Stimulated activated CD4-positive, alpha-beta T cell treated with anti-CD3 and anti-CD28 coated beads, Interleukin-2, amount 100 ng/mL, for 4 hours (primary cell): ENCODE data around the gene ADAMTSL4.
A peak's percentile ranks its signal among the peaks of the same experiment; 100 is the strongest.

Experiments
- DNase-seq: peaks from one replicate; pipeline ENCODE4 v3.0.0-alpha.2; 2020; ENCODE audit warnings: low read depth

The ADAMTSL4 gene

DNA sequence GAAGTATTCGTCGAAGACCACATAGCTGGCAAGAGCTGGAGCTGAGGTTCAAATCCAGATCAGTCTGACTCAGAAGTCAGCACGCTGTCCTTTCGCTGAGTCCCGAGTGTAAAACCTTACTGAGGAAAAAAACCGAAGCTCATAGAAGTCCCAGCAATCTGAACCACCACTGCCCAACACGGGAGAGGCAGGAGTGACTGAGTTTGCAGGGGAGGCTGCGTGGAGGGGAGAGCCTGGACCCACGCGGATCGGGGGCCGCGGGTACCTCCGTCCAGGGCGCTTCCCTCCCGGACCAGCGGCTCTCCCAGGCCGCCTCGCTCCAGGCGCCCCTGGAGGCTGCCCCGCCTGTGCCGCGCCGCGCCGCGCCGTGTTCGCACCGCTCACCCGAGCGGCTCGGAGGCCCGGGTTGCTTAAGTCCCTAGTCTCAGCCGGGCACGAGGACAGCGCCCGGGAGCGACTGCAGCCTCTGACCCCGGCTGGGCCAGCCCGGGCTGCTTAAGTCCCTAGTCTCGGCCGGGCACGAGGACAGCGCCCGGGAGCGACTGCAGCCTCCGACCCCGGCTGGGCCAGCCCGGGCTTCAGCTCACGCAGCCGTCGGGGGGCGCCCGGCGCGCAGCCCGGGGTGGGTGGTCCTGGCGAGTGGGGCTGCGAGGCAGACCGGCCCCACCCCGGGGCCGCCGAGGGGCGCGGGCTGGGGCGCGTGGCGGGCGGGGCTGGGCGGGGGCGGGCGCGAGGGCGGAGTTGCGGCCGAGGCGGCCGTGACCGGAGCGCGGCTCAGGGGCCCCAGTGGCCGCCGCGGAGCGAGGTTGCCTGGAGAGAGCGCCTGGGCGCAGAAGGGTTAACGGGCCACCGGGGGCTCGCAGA lies at the start of gene ADAMTSL4:
TSS of gene ADAMTSL4 (plus strand) at position 777 of the 864 bp plus-strand sequence. CDS start 2,881 bp downstream, outside the sequence.
- no peak for DNase-seq

DNA sequence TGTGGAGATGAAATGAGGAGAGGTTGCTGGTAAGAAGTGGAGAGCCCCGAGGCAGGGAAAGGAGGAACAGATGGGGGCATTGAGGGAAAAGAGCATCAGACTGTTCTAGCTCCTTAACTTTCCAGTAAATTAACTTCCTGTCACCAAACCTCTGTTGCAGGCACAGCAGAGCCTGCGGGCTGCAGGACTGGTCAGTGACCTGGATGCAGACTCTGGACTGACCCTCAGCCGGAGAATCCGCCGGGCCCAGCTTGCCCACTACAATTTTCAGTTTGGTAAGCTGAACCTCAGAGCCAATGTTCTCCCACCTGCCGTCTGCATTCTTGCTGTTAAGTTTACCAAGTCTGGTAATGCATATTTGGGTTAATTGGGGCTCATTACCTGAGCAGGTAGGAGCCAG lies 43.8 kb upstream of the ADAMTSL4 start:
- DNase-seq, result no peak

DNA sequence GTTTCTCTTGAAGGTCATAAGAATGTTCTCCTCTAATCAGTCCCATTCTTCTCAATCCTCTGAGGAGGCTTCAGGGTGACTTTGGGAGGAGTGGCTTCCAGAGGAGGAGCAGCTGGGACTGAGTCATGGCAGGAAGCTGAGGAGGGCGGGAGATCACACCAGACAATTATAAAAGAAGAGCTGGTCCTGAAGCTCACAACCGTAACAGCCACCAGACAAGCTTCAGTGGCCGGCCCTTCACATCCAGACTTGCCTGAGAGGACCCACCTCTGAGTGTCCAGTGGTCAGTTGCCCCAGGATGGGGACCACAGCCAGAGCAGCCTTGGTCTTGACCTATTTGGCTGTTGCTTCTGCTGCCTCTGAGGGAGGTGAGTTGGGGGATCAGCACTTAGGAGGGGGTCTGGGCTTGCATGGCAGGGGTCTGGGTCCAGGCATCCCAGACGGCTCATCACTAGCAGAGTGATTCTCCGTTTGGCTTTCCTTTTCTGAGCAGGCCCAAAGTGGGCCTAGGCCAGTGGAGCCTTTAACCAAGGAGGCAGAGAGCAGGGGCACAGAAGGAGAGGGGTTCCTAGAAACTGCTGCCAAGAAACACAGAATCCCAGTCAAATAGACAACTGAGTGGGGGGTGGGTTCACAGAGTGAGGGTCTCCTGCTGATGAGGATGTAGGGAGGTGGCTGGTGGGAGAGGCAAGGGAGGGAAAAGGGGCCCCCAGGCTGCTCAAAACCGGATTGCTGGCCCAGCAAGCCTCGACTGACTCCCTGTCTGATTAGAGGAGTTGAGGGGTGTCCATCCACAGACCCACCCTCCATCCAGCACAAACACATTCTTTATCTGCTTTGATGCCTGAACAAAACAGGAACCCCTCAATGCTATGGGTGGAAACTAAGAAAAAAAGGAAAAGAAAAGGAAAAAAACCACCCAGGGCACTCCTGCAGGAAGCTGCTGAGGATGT lies 41.0 kb upstream of the ADAMTSL4 start, which contains the start of gene ECM1:
TSS of gene ECM1 (plus strand) at position 198 of the 953 bp plus-strand sequence. CDS start at position 299, 101 bp downstream.
- no peak for DNase-seq

DNA sequence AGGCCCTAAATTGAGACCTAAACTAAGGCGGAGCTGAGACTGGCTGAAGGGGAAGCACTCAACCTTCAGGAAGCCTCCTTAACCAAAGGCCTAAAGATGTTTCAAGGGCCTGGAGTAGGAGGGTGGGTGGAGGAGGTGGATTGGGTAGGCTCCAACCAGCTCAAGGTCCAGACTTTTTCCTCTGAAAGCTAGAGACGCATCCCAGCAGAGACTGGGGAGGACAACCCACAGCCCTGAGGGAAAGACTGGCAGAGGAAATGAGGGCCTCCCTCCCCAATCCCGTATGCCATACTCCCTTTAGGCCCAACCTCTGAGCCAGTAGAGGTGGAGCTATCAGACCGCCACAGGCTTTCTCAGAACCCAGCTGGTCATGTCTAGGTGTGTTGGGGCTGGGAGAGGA lies 40.2 kb upstream of the ADAMTSL4 start:
- no peak for DNase-seq

DNA sequence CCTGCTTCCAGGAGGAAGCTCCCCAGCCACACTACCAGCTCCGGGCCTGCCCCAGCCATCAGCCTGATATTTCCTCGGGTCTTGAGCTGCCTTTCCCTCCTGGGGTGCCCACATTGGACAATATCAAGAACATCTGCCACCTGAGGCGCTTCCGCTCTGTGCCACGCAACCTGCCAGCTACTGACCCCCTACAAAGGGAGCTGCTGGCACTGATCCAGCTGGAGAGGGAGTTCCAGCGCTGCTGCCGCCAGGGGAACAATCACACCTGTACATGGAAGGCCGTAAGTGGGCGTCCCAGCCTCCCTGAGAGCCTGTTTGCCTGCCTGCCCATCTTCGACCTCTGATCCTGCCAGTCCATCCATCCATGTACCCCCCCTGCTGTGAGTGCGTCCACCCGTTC lies 37.7 kb upstream of the ADAMTSL4 start:
- no peak for DNase-seq

DNA sequence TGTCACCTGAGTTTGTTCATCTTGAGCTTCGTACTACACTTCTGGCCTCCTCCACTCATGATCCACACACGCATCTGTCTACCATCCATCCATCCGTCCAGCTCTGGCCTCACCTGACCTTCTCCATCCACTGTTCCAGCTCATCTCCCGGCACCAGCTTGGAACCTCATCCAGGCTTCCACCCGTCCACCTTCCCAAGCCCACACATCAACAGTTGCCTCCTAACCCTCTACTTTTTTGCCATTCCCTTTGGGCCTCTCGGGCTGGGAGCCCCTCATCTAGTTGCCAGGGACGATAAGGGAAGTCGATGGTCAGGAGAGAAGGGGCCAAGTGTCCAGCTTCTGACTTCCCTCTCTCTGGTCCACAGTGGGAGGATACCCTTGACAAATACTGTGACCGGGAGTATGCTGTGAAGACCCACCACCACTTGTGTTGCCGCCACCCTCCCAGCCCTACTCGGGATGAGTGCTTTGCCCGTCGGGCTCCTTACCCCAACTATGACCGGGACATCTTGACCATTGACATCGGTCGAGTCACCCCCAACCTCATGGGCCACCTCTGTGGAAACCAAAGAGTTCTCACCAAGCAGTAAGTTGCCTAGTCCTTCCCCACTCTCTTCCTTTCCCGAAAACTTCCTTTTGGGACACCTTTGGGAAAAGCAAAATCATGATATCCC lies 37.1 kb upstream of the ADAMTSL4 start:
- no peak for DNase-seq

DNA sequence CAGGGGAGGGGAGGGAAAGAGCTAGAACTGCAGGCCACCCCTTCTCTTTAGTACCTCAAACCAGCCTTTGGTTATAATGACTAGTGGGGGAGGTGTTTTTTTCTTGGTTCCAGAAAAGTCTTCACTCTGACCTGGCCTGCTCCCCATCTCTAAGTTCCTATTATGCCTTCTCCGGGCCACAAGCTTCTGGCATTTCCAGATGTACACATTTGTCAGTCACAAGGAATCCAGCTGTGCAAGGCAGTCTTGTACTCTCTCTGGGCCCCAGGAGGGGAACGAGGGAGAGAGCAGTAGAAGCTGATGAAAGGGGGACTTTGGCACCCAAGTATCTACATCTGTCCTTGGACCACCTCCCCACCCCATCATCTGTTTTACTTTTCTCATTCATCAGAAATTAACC lies 36.4 kb upstream of the ADAMTSL4 start:
- DNase-seq, result no peak

DNA sequence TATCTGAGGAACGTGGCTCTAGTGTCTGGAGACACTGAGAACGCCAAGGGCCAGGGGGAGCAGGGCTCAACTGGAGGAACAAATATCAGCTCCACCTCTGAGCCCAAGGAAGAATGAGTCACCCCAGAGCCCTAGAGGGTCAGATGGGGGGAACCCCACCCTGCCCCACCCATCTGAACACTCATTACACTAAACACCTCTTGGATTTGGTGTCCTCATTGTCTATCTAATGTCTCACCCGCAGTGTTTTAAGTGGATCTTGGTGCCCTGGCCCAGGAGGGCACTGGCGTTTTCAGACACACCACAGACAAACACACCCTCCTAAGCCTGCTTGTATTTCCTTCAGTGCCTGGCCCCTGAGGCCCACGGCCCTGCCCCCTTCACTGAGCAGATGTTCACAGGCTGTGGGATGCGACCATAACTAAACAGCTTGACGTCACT lies 35.8 kb upstream of the ADAMTSL4 start:
- DNase-seq, result no peak

DNA sequence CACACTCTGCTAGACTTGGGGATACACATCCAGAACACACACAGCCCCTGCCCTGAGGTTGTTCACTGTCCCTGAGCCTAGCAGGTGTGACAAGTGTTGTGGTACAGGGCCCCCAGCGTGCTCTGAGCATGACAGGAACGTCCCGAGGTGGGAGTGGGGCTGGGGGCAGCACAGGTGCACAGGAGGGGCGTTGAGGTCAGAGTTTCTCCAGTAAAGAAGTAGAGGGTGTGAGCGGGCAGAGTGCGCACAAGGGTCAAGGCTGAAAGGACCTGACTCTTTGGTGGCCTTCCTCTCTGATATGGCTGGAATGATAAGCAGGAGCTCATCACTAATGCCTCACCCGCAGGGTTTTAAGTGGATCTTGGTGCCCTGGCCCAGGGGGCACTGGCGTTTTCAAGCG lies 34.9 kb upstream of the ADAMTSL4 start:
- DNase-seq, result no peak

DNA sequence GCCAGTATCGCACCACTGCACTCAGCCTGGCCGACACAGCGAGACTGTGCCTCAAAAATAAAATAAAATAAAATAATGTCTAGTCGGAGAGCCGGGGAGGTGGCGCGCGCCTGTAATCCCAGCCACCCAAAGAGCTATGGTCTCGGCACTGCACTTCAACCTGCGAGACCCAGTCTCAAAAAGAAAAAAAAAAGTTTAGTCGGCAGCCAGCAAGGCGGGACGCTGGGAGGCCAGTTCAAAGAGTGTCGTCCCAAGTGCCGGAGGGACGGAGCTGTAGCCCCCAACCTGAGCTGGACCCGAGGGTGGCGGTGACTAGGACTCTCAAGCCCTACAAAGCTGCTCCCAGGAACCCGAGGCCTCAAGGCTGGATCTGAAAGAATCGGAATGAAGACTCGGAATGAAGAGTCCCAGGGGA lies 34.3 kb upstream of the ADAMTSL4 start:
- DNase-seq, result no peak

DNA sequence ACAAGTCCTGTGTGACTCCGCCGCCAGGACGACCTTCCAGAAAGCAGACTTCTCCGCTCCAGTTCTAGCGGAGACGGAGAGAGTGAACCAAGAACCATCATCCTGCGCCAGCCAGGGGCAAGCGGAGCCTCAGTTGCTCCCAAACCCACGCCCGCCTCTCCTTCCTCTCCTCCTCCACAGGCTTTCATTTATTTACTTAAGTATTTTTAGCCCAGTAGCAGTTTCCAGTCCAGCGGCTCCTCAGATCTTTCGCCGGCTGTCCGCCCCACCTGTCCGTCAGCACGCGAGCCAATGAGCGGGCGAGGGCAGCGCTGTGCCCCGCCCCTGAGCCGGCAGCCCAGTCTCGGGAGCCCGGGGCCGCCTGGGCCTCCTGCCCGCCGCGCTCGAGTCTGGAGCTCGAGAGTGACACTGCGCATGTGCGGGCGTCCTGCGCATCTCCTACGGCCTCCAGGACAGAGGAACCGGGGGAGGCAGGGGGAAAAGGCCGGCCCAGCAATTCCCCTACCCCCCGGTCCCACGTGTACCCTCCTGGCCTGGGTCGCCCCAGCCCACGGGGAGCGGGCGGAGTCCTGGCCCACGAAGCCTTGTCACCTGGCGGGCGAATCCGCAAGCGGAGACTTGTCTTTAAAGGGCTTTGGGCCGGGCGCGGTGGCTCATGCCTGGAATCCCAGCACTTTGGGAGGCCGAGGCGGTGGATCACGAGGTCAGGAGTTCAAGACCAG lies 33.7 kb upstream of the ADAMTSL4 start, which contains the start of gene FALEC:
TSS of gene FALEC (plus strand) at position 425 of the 722 bp plus-strand sequence.
- peak; percentile 83 for DNase-seq

DNA sequence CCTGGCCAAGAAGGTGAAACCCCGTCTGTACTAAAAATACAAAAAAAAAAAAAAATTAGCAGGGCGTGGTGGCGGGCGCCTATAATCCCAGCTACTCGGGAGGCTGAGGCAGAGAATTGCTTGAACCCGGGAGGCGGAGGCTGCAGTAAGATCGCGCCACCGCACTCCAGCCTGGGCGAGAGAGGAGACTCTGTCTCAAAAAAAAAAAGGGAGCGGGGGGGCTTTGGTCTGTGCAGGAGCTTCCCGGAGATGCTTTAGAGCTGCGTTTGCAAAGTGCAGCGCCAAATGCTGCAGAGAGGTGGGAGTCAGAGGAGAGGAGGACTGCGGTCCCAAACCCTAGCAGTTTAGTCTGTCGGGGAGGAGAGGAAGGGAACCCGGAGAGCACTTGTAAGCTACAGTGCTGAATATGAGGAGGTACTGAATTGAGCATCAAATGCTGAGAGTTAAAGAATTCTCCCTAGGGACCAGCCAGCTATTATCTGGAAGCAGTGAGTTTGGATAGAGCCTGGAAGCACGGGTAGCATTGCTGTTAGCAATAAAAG lies 33.1 kb upstream of the ADAMTSL4 start:
- no peak for DNase-seq

DNA sequence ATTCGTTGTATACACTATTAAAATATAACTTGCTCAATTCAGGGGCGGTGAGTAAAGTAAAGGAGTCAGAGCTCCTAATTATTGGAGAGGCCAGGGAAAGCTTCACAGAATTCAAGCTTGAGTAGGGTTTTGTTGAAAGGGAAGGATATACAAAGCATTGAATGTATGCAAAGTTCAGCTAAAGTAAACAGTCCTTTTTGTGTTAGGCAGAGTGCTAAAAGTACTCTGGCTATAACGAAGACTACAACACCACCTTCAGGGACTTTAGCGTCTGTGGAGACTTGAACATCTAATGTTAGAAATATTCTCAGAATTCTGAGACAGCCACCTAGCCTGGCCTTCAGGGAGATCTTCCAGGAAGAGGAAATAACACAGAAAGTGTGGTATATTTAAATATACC lies 32.6 kb upstream of the ADAMTSL4 start:
- no peak for DNase-seq

DNA sequence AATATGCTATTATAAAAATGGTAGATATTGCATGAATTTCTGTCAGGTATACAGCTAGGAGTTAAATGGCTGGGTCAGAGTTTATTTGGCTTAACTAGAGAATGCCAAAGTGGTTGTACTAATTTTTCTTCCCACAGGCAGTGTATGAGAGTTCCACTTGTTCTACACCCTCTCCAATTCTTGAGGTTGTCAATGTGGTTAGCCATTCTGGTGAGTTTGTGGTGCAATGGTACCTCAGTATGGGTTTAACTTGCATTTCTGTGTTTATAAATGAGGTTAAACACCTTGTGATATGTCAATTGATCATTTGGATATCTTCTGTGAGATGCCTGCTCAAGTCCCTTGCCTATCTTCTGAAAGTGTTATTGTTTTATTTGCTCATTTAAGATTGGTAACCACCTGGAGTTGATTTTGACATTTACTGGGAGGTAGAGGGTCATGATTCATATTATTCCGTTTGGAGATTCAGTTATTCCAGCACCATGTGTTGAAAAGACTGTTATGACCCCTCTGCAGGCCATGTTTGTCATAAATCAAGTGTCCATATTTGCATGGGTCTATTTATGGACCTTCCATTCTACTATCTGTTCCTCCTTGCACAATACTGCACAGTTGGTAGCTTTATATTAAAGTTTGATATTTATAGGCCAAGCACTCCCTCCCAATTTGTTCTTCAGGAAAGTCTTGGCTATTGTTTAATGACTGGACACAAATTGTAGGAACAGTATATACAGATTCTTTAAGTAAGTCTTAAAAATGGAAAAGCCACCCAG lies 27.8 kb upstream of the ADAMTSL4 start:
- DNase-seq, result no peak

DNA sequence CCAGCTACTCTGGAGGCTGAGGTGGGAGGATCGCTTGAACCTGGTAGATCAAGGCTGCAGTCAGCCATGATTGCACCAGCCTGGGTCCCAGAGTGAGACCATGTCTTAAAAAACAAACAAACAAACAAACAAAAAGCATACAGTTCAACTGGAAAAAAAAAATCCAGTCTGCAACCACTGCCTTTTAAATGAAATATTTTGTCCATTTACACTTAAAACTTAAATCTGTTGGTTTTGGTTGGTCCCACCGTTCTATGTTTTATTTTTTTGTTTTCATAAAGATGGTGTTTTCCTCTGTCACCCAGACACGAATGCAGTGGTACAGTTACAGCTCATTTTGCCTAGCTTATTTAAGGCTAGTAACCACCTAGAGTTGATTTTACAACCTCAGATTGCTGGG lies 23.9 kb upstream of the ADAMTSL4 start:
- DNase-seq, result no peak

DNA sequence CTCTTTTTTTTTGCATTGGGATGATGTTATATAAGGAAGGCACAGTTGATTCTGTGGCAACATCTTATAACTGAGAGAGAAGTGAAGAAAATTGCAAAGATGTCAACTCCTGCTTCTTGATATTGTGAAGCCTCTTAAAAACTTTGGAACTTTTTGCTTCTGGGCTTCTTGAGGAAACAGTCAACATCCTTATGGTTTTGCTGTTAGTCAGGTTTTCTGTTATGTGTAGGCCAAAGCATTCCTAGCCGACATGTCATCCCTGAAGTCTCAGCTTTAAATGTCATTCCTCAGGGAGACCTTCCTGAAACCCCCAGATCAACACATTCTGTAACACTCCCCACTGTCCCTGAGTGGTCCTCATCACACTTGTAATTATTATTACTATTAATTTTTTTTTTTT lies 21.0 kb upstream of the ADAMTSL4 start:
- no peak for DNase-seq

DNA sequence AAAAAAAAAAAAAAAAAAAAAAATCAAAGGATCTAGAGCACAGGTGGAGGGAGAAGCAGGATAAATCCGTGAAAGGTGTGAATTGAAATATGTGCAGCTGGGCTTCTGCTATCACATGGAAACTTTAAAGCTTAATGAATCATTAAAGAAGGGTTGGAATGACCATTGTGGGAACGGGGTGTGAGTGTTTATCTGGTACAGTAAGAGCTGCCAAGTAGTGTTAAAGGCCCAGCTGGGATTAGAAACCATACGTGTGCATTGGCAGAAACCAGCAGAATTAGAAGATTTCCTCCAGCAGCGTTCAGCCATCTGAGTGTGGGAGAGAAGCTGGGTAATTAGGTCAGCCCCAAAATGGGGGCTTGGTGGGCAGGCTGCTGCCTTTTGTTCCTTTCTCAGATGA lies 20.2 kb upstream of the ADAMTSL4 start:
- no peak for DNase-seq

DNA sequence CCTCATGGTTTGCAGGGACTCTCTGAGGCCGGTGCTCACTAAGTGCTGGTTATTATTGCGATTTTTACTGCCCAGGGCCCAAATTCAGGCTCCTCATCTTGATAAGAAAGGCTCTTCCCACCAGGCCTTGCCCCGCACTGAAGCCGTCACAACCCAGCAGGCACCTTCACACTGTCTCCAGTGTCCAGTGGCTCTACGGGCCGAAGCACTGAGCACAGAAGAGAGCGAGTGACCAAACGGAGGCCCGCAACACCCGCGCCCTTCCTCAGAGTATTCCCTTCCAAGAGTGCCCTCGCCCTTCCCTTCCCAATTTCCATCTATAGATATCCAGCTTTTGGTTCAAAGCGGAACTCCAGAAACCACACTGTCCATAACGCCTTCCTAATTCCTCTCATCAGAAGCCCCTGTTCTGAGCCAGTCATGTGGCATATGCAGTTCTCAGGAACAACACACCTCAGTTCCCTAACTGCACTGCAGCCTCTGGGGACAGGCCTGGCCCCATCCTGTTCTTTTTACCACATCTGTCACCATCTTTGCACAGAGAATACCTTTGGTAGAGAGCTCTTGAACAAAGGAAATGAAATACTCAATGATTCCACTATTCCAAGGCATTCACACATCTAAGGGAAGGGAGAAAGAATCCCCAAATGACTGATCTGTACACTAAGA lies 18.6 kb upstream of the ADAMTSL4 start:
- no peak for DNase-seq

DNA sequence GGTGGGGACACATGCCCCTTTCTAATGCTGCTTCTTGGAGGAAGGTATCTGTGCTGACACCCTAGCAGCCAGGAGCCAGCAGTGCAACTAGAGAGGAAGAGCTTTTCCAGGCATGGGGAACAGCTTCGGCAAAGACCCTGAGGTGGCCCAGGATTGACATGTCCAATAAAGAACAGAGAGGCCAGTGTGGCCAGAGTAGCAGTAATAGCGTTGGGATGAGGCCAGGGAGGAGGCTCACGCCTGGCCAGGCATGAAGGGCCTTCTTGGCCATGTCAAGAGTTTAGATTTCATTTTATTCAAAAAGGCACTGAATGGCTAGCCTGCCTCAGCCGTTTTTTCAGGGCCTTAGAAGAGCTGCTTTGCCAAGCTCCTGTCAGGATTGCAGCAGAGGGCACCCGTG lies 16.3 kb upstream of the ADAMTSL4 start:
- no peak for DNase-seq

DNA sequence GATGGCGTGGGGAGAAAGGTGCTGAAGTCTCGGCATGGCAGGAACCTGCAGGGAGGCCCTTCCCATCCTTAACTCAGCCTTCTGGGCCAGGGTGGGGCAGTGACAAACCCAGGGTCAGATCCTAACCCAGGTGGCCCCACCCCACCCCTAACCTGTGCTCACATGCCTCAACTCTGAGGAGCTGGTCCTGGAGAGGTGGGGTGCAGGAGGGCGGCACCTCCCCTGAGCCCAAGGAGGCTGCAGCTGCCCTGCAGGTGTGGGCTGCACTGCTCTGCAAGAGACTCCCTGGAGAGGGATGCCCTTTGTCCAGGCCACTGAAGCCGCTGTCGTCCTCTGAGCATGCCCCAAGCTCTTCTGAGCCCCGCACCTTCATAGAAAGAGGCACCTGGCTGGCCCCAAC lies 15.2 kb upstream of the ADAMTSL4 start:
- no peak for DNase-seq
